ENCODE measurements around the gene KCNQ1OT1.

The KCNQ1OT1 gene

GRCh38 chr11:2584812-2585565 lies 114.8 kb downstream of the KCNQ1OT1 start:
- H3K27me3 Mint-ChIP-seq (ENCODE audit: low read depth): no peaks in the 10 kb centered on the region
- H3K9me3 Mint-ChIP-seq: no peaks in the 10 kb centered on the region
- H3K4me3 Mint-ChIP-seq: no peak overlapping the region
- H3K4me1 Mint-ChIP-seq (ENCODE audit: low read depth): no peaks in the 10 kb centered on the region
- H3K27ac Mint-ChIP-seq: no peak overlapping the region
- no peaks in the 10 kb centered on the region for H3K36me3 Mint-ChIP-seq (ENCODE audit: low read depth)

GRCh38 chr11:2584434-2584811 lies 115.4 kb downstream of the KCNQ1OT1 start:
- H3K27me3 Mint-ChIP-seq (ENCODE audit: low read depth): no peaks in the 10 kb centered on the region
- no peaks in the 10 kb centered on the region for H3K9me3 Mint-ChIP-seq
- H3K27ac Mint-ChIP-seq: no peak overlapping the region
- no peak overlapping the region for H3K4me3 Mint-ChIP-seq
- no peaks in the 10 kb centered on the region for H3K4me1 Mint-ChIP-seq (ENCODE audit: low read depth)
- H3K36me3 Mint-ChIP-seq (ENCODE audit: low read depth): no peaks in the 10 kb centered on the region

GRCh38 chr11:2583605-2583958 lies 116.2 kb downstream of the KCNQ1OT1 start:
- Mint-ChIP-seq H3K4me3 (no peak overlapping the region), H3K4me1 (ENCODE audit: low read depth) (no peaks in the 10 kb centered on the region), H3K27ac (no peak overlapping the region), H3K36me3 (ENCODE audit: low read depth) (no peaks in the 10 kb centered on the region), H3K27me3 (ENCODE audit: low read depth) (no peaks in the 10 kb centered on the region), H3K9me3 (no peaks in the 10 kb centered on the region)

- no peaks in the 10 kb centered on the region for H3K27me3 Mint-ChIP-seq (ENCODE audit: low read depth)
- no peaks in the 10 kb centered on the region for H3K36me3 Mint-ChIP-seq (ENCODE audit: low read depth)
- H3K4me1 Mint-ChIP-seq (ENCODE audit: low read depth): no peaks in the 10 kb centered on the region
- H3K27ac Mint-ChIP-seq: no peak overlapping the region
- H3K9me3 Mint-ChIP-seq: no peaks in the 10 kb centered on the region
- no peak overlapping the region for H3K4me3 Mint-ChIP-seq
Observed at GRCh38 chr11:2582946-2583604, 116.7 kb downstream of the KCNQ1OT1 start.

GRCh38 chr11:2582351-2582945 lies 117.3 kb downstream of the KCNQ1OT1 start:
- no peaks in the 10 kb centered on the region for H3K4me1 Mint-ChIP-seq (ENCODE audit: low read depth)
- H3K36me3 Mint-ChIP-seq (ENCODE audit: low read depth): no peaks in the 10 kb centered on the region
- no peak overlapping the region for H3K27ac Mint-ChIP-seq
- no peak overlapping the region for H3K4me3 Mint-ChIP-seq
- H3K9me3 Mint-ChIP-seq: no peaks in the 10 kb centered on the region
- no peaks in the 10 kb centered on the region for H3K27me3 Mint-ChIP-seq (ENCODE audit: low read depth)

- no peaks in the 10 kb centered on the region for H3K27me3 Mint-ChIP-seq (ENCODE audit: low read depth)
- no peak overlapping the region for H3K4me3 Mint-ChIP-seq
- H3K36me3 Mint-ChIP-seq (ENCODE audit: low read depth): no peaks in the 10 kb centered on the region
- H3K27ac Mint-ChIP-seq: no peak overlapping the region
- no peaks in the 10 kb centered on the region for H3K9me3 Mint-ChIP-seq
- H3K4me1 Mint-ChIP-seq (ENCODE audit: low read depth): no peaks in the 10 kb centered on the region
Observed at GRCh38 chr11:2581931-2582350, 117.9 kb downstream of the KCNQ1OT1 start.

- Mint-ChIP-seq H3K9me3 (no peaks in the 10 kb centered on the region), H3K36me3 (ENCODE audit: low read depth) (no peaks in the 10 kb centered on the region), H3K4me1 (ENCODE audit: low read depth) (no peaks in the 10 kb centered on the region), H3K4me3 (no peak overlapping the region), H3K27me3 (ENCODE audit: low read depth) (no peaks in the 10 kb centered on the region), H3K27ac (no peak overlapping the region)
Observed at GRCh38 chr11:2581151-2581930, 118.5 kb downstream of the KCNQ1OT1 start.

- H3K4me1 Mint-ChIP-seq (ENCODE audit: low read depth): no peaks in the 10 kb centered on the region
- H3K27ac Mint-ChIP-seq: no peak overlapping the region
- H3K9me3 Mint-ChIP-seq: no peaks in the 10 kb centered on the region
- no peaks in the 10 kb centered on the region for H3K27me3 Mint-ChIP-seq (ENCODE audit: low read depth)
- no peak overlapping the region for H3K4me3 Mint-ChIP-seq
- no peaks in the 10 kb centered on the region for H3K36me3 Mint-ChIP-seq (ENCODE audit: low read depth)
Observed at GRCh38 chr11:2580571-2581001, 119.2 kb downstream of the KCNQ1OT1 start.

- Mint-ChIP-seq H3K4me3 (no peak overlapping the region), H3K27me3 (ENCODE audit: low read depth) (no peaks in the 10 kb centered on the region), H3K9me3 (no peaks in the 10 kb centered on the region), H3K27ac (no peak overlapping the region), H3K4me1 (ENCODE audit: low read depth) (no peaks in the 10 kb centered on the region), H3K36me3 (ENCODE audit: low read depth) (no peaks in the 10 kb centered on the region)
Observed at GRCh38 chr11:2580061-2580421, 119.8 kb downstream of the KCNQ1OT1 start.

- H3K27ac Mint-ChIP-seq: no peak overlapping the region
- no peaks in the 10 kb centered on the region for H3K4me1 Mint-ChIP-seq (ENCODE audit: low read depth)
Observed at GRCh38 chr11:2579315-2580060, 120.3 kb downstream of the KCNQ1OT1 start.

GRCh38 chr11:2578929-2579270 lies 120.9 kb downstream of the KCNQ1OT1 start:
- no peak overlapping the region for H3K27ac Mint-ChIP-seq

More at GRCh38 chr11:2579315-2580060, 120.3 kb downstream of the KCNQ1OT1 start:
- H3K4me3 Mint-ChIP-seq: no peak overlapping the region
- H3K27me3 Mint-ChIP-seq (ENCODE audit: low read depth): no peaks in the 10 kb centered on the region
- H3K9me3 Mint-ChIP-seq: no peaks in the 10 kb centered on the region
- no peaks in the 10 kb centered on the region for H3K36me3 Mint-ChIP-seq (ENCODE audit: low read depth)

GRCh38 chr11:2577991-2578928 lies 121.5 kb downstream of the KCNQ1OT1 start:
- H3K27me3 Mint-ChIP-seq (ENCODE audit: low read depth): no peaks in the 10 kb centered on the region
- no peaks in the 10 kb centered on the region for H3K9me3 Mint-ChIP-seq
- no peaks in the 10 kb centered on the region for H3K4me1 Mint-ChIP-seq (ENCODE audit: low read depth)
- H3K36me3 Mint-ChIP-seq (ENCODE audit: low read depth): no peaks in the 10 kb centered on the region
- H3K27ac Mint-ChIP-seq: no peak overlapping the region
- no peak overlapping the region for H3K4me3 Mint-ChIP-seq

More at GRCh38 chr11:2578929-2579270, 120.9 kb downstream of the KCNQ1OT1 start:
- no peaks in the 10 kb centered on the region for H3K36me3 Mint-ChIP-seq (ENCODE audit: low read depth)
- H3K27me3 Mint-ChIP-seq (ENCODE audit: low read depth): no peaks in the 10 kb centered on the region
- no peaks in the 10 kb centered on the region for H3K4me1 Mint-ChIP-seq (ENCODE audit: low read depth)
- no peaks in the 10 kb centered on the region for H3K9me3 Mint-ChIP-seq
- no peak overlapping the region for H3K4me3 Mint-ChIP-seq

All from T-helper 1 cell treated with Interleukin-12 subunit alpha and Interleukin-12 subunit beta and Interleukin-4 antibody, amounts not matched to agents 30 μg/mL and 1 μg/mL, for 36 hours (primary cell).